RWPE2 (cell line): ENCODE measurements around the gene CCDC85A.
A peak's percentile ranks its signal among the peaks of the same experiment; 100 is the strongest.

Source experiments
- ATAC-seq: fragments of 200-7000 bp; cut with Tn5 transposase; 3 replicates; pipeline ENCODE4 v1.9.1; 2021; ENCODE audit warnings: low read depth
- DNase-seq: peaks from one replicate; pipeline ENCODE4 v3.0.0-alpha.2; 2020; ENCODE audit warnings: low spot score
- H3K27ac ChIP-seq: fragments of 450-650 bp; 2 replicates; pipeline ENCODE4 v1.5.1; 2017; ENCODE audit warnings: mild to moderate bottlenecking; ENCODE audit not compliant: poor library complexity, severe bottlenecking
- H3K27me3 ChIP-seq: fragments of 250-450 bp; sonication (Bioruptor Pico); 2 replicates; pipeline ENCODE4 v1.5.1; 2021; ENCODE audit warnings: mild to moderate bottlenecking, moderate library complexity; ENCODE audit not compliant: insufficient read depth, poor library complexity, severe bottlenecking
- H3K36me3 ChIP-seq: fragments of 250-450 bp; sonication (Bioruptor Pico); 2 replicates; pipeline ENCODE4 v1.5.1; 2020; ENCODE audit warnings: low read depth, mild to moderate bottlenecking, moderate library complexity
- H3K4me1 ChIP-seq: fragments of 250-450 bp; sonication (Bioruptor Pico); 2 replicates; pipeline ENCODE4 v1.5.1; 2021; ENCODE audit warnings: mild to moderate bottlenecking, moderate library complexity; ENCODE audit not compliant: insufficient read depth, poor library complexity, severe bottlenecking
- H3K4me3 ChIP-seq: fragments of 250-450 bp; sonication (Bioruptor Pico); 2 replicates; pipeline ENCODE4 v1.5.1; 2021; ENCODE audit warnings: mild to moderate bottlenecking, moderate library complexity; ENCODE audit not compliant: severe bottlenecking
- H3K9me3 ChIP-seq: fragments of 250-450 bp; sonication (Bioruptor Pico); 2 replicates; pipeline ENCODE4 v1.5.1; 2021; ENCODE audit warnings: mild to moderate bottlenecking, moderate library complexity; ENCODE audit not compliant: severe bottlenecking
- CTCF ChIP-seq: fragments of 450-650 bp; IDR thresholded peaks from one replicate; pipeline ENCODE4 v1.5.1; 2017; ENCODE audit warnings: mild to moderate bottlenecking, moderate library complexity; ENCODE audit not compliant: poor library complexity, severe bottlenecking

CCDC85A gene

DNA sequence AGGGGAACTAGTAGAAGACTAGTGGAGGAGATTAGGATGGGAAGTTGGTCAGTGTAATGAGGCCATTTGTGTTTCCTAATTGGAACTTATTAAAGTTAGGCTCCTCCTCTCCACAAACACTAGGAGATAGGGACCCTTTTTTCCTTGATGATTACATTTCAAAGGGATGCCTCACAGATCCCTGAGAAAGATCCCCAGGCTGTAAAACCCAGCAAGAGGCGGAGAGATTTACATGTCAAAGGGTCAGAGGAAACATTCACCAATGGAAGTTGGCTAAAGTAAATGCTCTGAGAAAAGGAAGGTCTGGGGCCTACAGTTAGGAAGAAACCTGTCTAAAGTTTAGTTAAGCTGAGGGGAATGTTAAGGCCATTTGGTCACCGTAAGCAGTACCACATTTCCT, 1.4 kb upstream of the CCDC85A start:
- DNase-seq (no peak), ATAC-seq (no peak)
- TF ChIP-seq CTCF, result no peak
- H3K4me1 ChIP-seq, result no peaks in the 10 kb centered on the region
- H3K27ac ChIP-seq, result no peak overlapping the region
- H3K4me3 ChIP-seq, result no peak overlapping the region
- H3K36me3 ChIP-seq, result no peaks in the 10 kb centered on the region
- peaks cover 45% of the 10 kb centered on the region for H3K27me3 ChIP-seq
- no peaks in the 10 kb centered on the region for H3K9me3 ChIP-seq

DNA sequence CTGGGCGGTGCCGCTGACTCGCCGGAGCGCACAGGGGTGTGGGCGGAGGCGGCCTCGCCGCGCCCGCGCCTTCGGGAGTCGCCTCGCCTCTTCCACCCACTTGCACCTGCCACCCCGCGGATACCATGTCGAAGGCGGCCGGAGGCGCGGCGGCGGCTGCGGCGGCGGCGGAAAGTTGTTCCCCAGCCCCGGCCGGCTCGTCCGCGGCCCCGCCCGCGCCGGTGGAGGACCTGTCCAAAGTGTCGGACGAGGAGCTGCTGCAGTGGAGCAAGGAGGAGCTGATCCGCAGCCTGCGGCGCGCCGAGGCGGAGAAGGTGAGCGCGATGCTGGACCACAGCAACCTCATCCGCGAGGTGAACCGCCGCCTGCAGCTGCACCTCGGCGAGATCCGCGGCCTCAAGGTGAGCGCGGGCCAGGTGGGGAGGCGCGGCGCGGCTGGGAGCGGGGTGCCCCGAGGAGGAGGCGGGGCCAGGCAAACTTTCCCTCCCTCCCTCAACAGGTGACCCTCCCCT, 766 bp downstream of the CCDC85A start:
- ATAC-seq (peak; percentile 38), DNase-seq (peak; percentile 62)
- Histone ChIP-seq H3K27ac (no peak overlapping the region), H3K4me1 (no peaks in the 10 kb centered on the region), H3K27me3 (peaks cover 44% of the 10 kb centered on the region), H3K4me3 (peak overlapping the region; percentile 38), H3K36me3 (no peaks in the 10 kb centered on the region), H3K9me3 (no peaks in the 10 kb centered on the region)
- no peak for TF ChIP-seq CTCF

DNA sequence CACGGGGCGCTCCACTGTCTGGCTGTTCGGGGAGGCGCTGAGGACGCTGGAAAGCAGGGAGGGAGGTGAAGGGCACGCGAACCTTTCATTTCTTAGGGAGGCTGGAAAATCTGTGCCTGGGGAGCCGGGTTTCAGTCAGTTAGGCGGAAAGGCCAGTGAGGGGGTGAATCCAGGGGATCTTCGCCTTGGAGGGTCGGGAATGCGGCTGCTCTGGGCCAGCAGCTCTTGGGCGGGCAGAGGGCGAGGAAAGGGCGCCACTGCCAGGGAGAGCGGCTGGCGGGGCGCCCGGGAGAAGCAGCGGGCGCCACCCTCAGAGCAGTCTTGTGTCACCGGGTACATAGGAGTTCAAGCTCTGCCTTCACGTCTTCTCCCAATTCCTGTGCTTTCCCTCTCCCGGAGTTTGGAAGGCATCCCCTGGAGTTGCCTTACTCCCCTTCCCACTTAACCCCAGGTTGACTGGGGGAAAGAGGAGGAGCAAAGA, 1.4 kb downstream of the CCDC85A start:
- no peaks in the 10 kb centered on the region for H3K9me3 ChIP-seq
- no peaks in the 10 kb centered on the region for H3K36me3 ChIP-seq
- H3K4me3 ChIP-seq, result peak overlapping the region; percentile 38
- no peak overlapping the region for H3K27ac ChIP-seq
- peaks cover 44% of the 10 kb centered on the region for H3K27me3 ChIP-seq
- DNase-seq (no peak), ATAC-seq (peak; percentile 20)
- no peaks in the 10 kb centered on the region for H3K4me1 ChIP-seq
- no peak for TF ChIP-seq CTCF

DNA sequence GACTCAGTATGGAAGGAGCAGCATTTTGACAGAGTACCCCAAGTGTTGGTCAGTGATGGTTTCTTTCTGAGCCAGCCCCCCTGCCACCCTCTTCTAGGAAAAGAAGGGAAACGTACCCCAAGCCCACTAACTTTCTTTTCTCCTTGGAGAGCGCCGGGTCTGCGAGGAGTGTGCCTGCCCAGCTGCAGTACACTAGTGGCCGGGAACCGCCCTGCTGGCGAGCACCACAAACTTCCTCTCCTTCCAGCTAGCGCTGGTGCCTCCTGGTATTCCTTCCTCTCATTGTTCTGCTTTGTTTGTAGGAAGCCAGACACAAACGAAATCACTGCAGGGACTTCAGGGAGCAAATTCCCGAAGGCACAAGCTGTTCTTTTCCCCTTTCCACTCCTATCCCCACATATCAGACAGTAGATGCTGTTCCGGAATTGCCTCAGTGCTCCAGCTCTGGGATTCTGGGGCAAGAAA, 1.8 kb downstream of the CCDC85A start:
- ATAC-seq (0 out of 3 replicates have a peak, but pooled peaks have one; percentile 13), DNase-seq (no peak)
- Histone ChIP-seq H3K4me3 (peak overlapping the region; percentile 38), H3K9me3 (no peaks in the 10 kb centered on the region), H3K27me3 (peaks cover 44% of the 10 kb centered on the region), H3K27ac (no peak overlapping the region), H3K4me1 (no peaks in the 10 kb centered on the region), H3K36me3 (no peaks in the 10 kb centered on the region)
- no peak for TF ChIP-seq CTCF

GRCh38 chr2:56191617-56192016, 7.8 kb downstream of the CCDC85A start:
- H3K27me3 ChIP-seq, result peaks cover 9% of the 10 kb centered on the region
- H3K27ac ChIP-seq, result no peak overlapping the region
- H3K36me3 ChIP-seq, result no peaks in the 10 kb centered on the region
- DNase-seq (no peak), ATAC-seq (peak; percentile 92)
- TF ChIP-seq CTCF, result peak; percentile 79
- no peak overlapping the region for H3K4me3 ChIP-seq
- no peaks in the 10 kb centered on the region for H3K4me1 ChIP-seq
- H3K9me3 ChIP-seq, result no peaks in the 10 kb centered on the region
